Adipose tissue (tissue), 3 donors: ENCODE measurements around the gene GAS2L2. TPM values are rescaled to one million over a fixed set of nuclear protein-coding genes. Genes with fewer than 3 reads are reported as not detected.

ENCODE experiments used
- H3K27ac ChIP-seq: one replicate; pipeline ENCODE4 v1.5.1; 2013; ENCODE audit warnings: low read depth, low read length
- WGBS, 3 donors: extraction: QIAGEN DNeasy Blood & Tissue Kit; methylation state at CpG; one replicate each; pipeline ENCODE4 v1.1.7; 2013; 5-methylcytosine and 5-hydroxymethylcytosine counted together
- polyA plus RNA-seq, 3 donors: library from polyadenylated mRNA; stranded (reverse); fragments of 200-250 nt; gene quantifications; one replicate each; pipeline ENCODE4 v1.2.3, GENCODE V29; 2013
- donor health status: healthy with polysubstance abuse.
- donor health status: Bipolar disorder and iron deficiency.
- donor health status: healthy.

Gene GAS2L2
- polyA plus RNA-seq, 3 donors = 0.22 to 0.46 (median 0.24) TPM

DNA sequence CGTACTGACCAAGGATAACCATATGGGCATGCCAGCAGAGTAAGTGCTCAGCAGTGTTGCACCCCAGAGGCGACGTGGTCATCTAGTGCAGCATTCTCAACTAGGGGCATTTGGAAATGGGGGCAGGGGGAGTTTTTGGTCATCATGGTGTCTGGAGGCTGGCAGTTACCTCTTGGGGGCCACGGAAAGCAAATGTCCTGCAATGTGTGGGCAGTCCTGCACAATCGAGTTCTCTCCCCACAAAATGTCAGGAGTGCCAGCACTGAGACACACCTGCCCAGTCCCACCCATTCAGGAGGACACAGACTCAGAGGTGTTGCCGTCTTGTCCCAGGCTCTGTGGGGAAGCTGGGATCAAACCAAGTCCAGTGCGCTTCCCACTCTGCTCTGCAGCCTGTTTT lies 18.6 kb downstream of the GAS2L2 start:
- H3K27ac ChIP-seq = no peak overlapping the region
- WGBS, 3 donors = 87 to 89% (median 89%) methylated on average over 7 of the region's 7 CpGs

- 87 to 94% (median 89%) methylated on average over 6 of the region's 6 CpGs for WGBS, 3 donors
- H3K27ac ChIP-seq = no peak overlapping the region
These were observed 19.7 kb downstream of the GAS2L2 start for GRCh38 chr17:35733366-35733765.

DNA sequence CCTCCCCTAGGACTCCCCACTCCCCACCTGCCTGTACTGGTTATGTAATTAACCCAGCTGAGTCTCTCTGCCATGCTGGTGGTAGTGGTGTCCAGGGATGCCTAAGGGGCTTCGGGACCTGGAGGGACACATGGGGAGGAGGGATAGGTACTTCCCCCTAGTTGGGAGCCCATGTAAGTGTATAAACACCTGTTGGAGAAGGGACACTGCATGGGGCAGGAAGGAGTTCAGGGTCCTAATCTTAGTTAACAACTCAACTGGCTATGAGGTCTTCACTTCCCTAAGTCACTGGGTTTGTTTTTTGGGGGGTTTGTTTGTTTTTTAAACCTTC lies 20.3 kb downstream of the GAS2L2 start:
- 70 to 87% (median 70%) methylated on average over 1 of the region's 1 CpG for WGBS, 3 donors
- H3K27ac ChIP-seq = no peak overlapping the region

- no peak overlapping the region for H3K27ac ChIP-seq
- WGBS, 3 donors = 22 to 27% (median 25%) methylated on average over 31 to 46 of the region's 47 CpGs
These were observed 20.9 kb downstream of the GAS2L2 start for GRCh38 chr17:35731917-35732805.

- 5% methylated on average over 29 to 44 of the region's 44 CpGs for WGBS, 3 donors
- no peak within 1 kb of the TSS for H3K27ac ChIP-seq
These were observed 21.7 kb downstream of the GAS2L2 start, which contains the start of gene RASL10B for GRCh38 chr17:35731239-35731916. Gene RASL10B, plus strand, starts transcription at chr17:35731639. Its CDS starts 3,546 bp downstream, at chr17:35735185.

DNA sequence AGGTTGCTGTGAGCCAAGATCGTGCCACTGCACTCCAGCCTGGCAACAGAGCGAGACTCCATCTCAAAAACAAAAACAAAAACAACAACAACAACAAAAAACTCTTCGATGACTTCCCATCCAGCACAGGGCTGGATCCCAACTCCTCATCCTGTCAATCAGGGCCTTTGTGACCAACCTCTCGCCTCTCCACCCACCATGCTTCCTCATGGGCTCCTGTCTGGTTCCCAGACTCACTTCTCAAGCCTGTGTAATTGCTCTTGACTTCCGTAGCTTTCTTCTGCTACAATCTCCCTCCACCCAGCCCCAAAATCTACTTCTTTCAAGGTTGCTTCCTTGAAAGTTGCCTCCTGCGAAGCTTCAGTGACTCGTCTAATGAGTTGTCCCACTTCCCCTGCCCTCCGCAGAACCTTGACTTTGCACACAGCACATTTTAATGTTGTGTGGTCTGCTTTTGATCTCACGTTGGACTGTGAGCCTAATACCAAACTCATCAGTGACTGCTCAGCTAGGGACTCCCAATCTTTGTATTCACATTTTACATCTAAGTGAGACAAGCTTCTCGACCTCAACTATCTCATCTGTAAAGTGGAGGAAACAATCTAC lies 22.5 kb downstream of the GAS2L2 start:
- WGBS, 3 donors = 84 to 88% (median 87%) methylated on average over 10 of the region's 10 CpGs
- no peak overlapping the region for H3K27ac ChIP-seq

GRCh38 chr17:35729405-35729833 lies 23.6 kb downstream of the GAS2L2 start:
- 84 to 86% (median 85%) methylated on average over 4 of the region's 4 CpGs for WGBS, 3 donors
- H3K27ac ChIP-seq = no peak overlapping the region

GRCh38 chr17:35728551-35728950 lies 24.5 kb downstream of the GAS2L2 start:
- H3K27ac ChIP-seq = no peak overlapping the region
- WGBS, 3 donors = 94 to 97% (median 95%) methylated on average over 3 of the region's 3 CpGs

DNA sequence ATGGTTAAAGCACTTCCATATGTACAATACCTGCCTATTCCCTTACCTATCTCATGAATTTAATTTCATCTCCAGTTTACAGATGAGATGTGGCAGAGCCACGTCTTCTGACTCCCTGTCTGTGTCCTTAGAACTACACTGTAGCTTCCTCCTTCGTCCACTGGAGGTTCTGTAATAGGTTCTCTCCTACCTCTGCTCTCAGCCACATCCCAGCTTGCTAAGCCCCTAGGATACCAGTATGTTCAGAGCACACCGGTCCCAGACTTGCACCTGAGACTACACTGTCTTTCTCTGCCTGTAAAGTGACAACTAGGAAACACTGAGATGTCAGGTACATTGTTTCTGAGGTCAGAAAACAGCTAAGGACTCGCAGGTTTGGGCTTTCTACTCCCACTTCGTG lies 25.4 kb downstream of the GAS2L2 start:
- 83 to 89% (median 87%) methylated on average over 5 of the region's 5 CpGs for WGBS, 3 donors
- H3K27ac ChIP-seq = no peak overlapping the region

DNA sequence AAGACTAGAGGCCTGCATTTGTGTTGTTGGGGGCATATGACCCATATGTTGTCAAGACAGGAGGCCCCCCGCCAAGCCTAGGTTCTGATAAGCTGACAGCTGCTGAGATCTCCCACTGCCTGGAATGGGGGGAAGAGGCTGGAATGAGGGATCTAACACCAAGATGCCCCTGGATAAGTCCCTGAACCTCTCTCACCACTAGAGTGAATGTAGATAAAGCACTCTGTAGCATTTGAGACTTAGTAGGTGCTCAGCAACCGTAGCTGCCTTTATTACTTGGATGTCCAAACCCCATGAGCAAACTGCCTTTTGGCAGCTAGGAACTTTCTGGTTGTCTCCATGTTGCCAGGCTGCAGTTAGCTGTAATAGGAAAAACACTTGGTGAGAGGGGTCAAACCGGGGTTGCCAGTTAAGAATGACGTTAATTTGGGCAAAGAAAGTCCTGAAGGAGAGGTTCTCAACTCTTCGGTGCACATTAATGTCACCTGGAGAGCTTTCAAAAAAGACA lies 26.0 kb downstream of the GAS2L2 start:
- WGBS, 3 donors = 50 to 84% (median 77%) methylated on average over 5 of the region's 5 CpGs
- H3K27ac ChIP-seq = no peak overlapping the region

GRCh38 chr17:35726127-35726952 lies 26.7 kb downstream of the GAS2L2 start:
- no peak overlapping the region for H3K27ac ChIP-seq
- 43 to 50% (median 48%) methylated on average over 6 of the region's 6 CpGs for WGBS, 3 donors

- WGBS, 3 donors = 68 to 85% (median 75%) methylated on average over 2 of the region's 2 CpGs
- H3K27ac ChIP-seq = no peak overlapping the region
These were observed 27.3 kb downstream of the GAS2L2 start for GRCh38 chr17:35725802-35726126.

DNA sequence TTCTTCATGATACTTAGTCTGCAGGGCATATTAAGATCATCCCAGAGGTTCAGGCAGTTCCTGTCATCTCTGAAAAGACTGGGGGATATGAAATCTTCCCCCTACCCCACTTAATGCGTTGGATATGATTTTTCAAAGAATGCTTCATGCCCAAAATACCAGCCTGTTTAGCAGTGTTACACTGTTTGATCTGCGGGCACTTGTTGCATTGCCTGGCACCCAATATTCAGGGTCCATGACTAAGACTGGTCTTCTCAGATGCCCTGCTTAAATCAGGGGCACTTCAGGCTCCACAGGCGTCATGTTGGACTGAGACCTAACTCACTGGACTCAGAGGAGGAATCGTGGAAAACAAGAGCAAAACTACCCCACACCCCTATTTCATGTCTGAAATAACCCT lies 28.0 kb downstream of the GAS2L2 start:
- H3K27ac ChIP-seq = no peak overlapping the region
- 93 to 96% (median 93%) methylated on average over 4 of the region's 4 CpGs for WGBS, 3 donors

DNA sequence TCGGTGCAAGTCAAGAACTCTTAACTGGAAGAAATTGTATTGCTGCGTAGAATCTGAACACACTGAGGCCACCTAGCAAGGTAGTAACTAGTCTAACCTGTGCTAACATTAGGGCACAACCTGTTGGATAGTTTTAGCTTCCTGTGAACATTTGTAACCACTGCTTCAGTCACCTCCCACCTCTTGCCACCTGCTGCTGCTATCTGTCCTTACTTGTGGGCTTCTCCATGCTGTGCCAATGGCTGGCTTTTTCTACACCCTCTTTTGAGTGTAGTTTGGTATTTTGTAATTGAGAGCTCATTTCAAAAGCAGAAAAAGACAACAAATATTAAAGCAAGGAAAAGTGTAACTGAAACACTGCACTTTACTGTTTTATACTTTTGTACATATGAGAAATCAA lies 29.3 kb downstream of the GAS2L2 start:
- 97 to 100% (median 97%) methylated on average over 2 of the region's 2 CpGs for WGBS, 3 donors
- H3K27ac ChIP-seq = no peak overlapping the region

DNA sequence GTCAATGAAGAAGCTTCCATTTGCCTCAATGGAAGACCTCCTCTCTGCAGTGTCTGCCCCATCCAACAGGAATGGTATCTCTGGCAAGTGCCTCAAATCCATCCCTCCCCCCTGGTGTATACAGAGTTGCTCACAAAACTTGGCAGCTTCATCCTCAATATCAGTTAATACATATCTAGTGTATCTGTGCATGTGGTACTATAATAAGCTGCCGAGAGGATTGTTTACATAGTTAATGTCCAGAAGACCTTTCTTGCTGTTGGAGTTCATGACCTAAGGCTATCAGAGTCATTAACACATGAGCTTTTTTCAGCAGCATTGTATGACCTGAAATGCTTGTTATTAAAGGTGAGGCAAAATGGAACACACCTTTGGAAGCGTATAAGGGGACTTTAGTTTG lies 35.6 kb downstream of the GAS2L2 start:
- H3K27ac ChIP-seq = no peak overlapping the region
- WGBS, 3 donors = 50 to 78% (median 59%) methylated on average over 2 of the region's 2 CpGs

DNA sequence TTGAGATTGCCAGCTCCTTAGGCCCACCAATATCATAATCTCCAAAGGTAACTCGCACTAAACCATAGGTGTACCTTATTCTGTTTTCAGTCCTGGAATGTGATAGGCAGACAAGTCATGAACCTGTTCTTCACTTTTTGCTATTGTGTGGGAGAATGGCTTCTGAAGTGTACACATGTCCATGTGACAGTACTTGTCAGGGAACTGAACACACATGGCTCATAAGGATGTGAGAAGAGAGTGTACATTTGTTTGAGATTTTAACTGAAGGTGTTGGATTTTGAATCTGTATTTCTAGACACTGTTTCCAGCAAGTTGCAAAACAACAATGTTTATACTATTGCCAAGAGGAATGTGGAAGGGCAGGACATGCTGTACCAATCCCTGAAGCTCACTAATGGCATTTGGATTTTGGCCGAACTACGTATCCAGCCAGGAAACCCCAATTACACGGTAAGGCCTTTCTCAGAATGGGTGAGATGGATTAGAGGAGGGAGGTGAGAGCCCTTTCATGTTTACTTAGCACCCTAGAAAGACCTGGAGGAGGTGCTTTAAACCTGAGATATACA lies 36.1 kb downstream of the GAS2L2 start:
- 71 to 75% (median 74%) methylated on average over 4 of the region's 4 CpGs for WGBS, 3 donors
- no peak overlapping the region for H3K27ac ChIP-seq

- no peak overlapping the region for H3K27ac ChIP-seq
- WGBS, 3 donors = 71 to 81% (median 81%) methylated on average over 3 of the region's 3 CpGs
These were observed 36.9 kb downstream of the GAS2L2 start for GRCh38 chr17:35716173-35716572.

GRCh38 chr17:35715416-35715815 lies 37.6 kb downstream of the GAS2L2 start:
- H3K27ac ChIP-seq = no peak overlapping the region
